Neuronal stem cell (in vitro differentiated cells): ENCODE data around the gene PKD1L1.

Experiments
- DNase-seq: peaks from one replicate; pipeline ENCODE4 v3.0.0-alpha.2; 2013; ENCODE audit warnings: low spot score
- H2AFZ ChIP-seq: one replicate; pipeline ENCODE4 v1.6.1; 2013; ENCODE audit warnings: mild to moderate bottlenecking, low read length, inconsistent platforms
- H2AK5ac ChIP-seq: 2 replicates; pipeline ENCODE4 v1.6.1; 2013; ENCODE audit warnings: low read depth, mild to moderate bottlenecking, inconsistent platforms, low read length, moderate library complexity, mixed read lengths
- H2BK120ac ChIP-seq: 2 replicates; pipeline ENCODE4 v1.6.1; 2013; ENCODE audit warnings: low read depth, mild to moderate bottlenecking, inconsistent platforms, low read length, moderate library complexity, mixed read lengths
- H2BK12ac ChIP-seq: one replicate; pipeline ENCODE4 v1.6.1; 2013; ENCODE audit warnings: low read length, inconsistent platforms
- H2BK15ac ChIP-seq: 2 replicates; pipeline ENCODE4 v1.6.1; 2013; ENCODE audit warnings: mild to moderate bottlenecking, low read length, inconsistent platforms, mixed read lengths
- H2BK5ac ChIP-seq: one replicate; pipeline ENCODE4 v1.6.1; 2013; ENCODE audit warnings: inconsistent platforms, mild to moderate bottlenecking, low read length, moderate library complexity
- H3K14ac ChIP-seq: one replicate; pipeline ENCODE4 v1.6.1; 2013; ENCODE audit warnings: low read length, inconsistent platforms
- H3K18ac ChIP-seq: 2 replicates; pipeline ENCODE4 v1.6.1; 2013; ENCODE audit warnings: low read length, inconsistent platforms
- H3K23ac ChIP-seq: 2 replicates; pipeline ENCODE4 v1.6.1; 2013; ENCODE audit warnings: low read depth, mild to moderate bottlenecking, mixed read lengths, low read length, inconsistent platforms; ENCODE audit not compliant: poor library complexity
- H3K27ac ChIP-seq: replicated peaks from 3 replicates; pipeline ENCODE4 v1.5.1; 2013; ENCODE audit warnings: low read length, inconsistent platforms
- H3K27me3 ChIP-seq, 3 experiments: 2 replicates each; pipeline ENCODE4 v1.6.1; 2013; ENCODE audit warnings: low read length in 3 of 3, mild to moderate bottlenecking in 2 of 3, inconsistent platforms in 1 of 3, low read depth in 1 of 3, mixed read lengths in 1 of 3, moderate library complexity in 1 of 3; ENCODE audit not compliant: control insufficient read depth in 3 of 3, insufficient read depth in 3 of 3
- H3K36me3 ChIP-seq, 2 donors: replicated peaks in 1 of 2; 2 replicates each; pipeline ENCODE4 v1.6.1; 2013; ENCODE audit warnings: low read length in 2 of 2; ENCODE audit not compliant: control insufficient read depth in 2 of 2, insufficient read depth in 2 of 2
- H3K4ac ChIP-seq: 2 replicates; pipeline ENCODE4 v1.6.1; 2013; ENCODE audit warnings: inconsistent platforms, mild to moderate bottlenecking, low read length, moderate library complexity
- H3K4me1 ChIP-seq, 2 donors: 1 replicate in 1 of 2; 2 replicates in 1 of 2; pipeline ENCODE4 v1.6.1; 2013; ENCODE audit warnings: low read length in 2 of 2, low read depth in 1 of 2; ENCODE audit not compliant: control insufficient read depth in 2 of 2, insufficient read depth in 1 of 2
- H3K4me2 ChIP-seq: one replicate; pipeline ENCODE4 v1.6.1; 2013; ENCODE audit warnings: mild to moderate bottlenecking, low read length, inconsistent platforms; ENCODE audit not compliant: insufficient read depth, poor library complexity, severe bottlenecking
- H3K4me3 ChIP-seq, 2 donors: 2 replicates each; pipeline ENCODE4 v1.5.1; 2013; ENCODE audit warnings: low read length in 2 of 2, mild to moderate bottlenecking in 2 of 2, inconsistent platforms in 1 of 2, moderate library complexity in 1 of 2
- H3K79me1 ChIP-seq: one replicate; pipeline ENCODE4 v1.6.1; 2013; ENCODE audit warnings: low read depth, mild to moderate bottlenecking, inconsistent platforms, low read length, moderate library complexity
- H3K9ac ChIP-seq: one replicate; pipeline ENCODE4 v1.6.1; 2013; ENCODE audit warnings: mild to moderate bottlenecking, low read depth, low read length, inconsistent platforms; ENCODE audit not compliant: poor library complexity
- H3K9me3 ChIP-seq, 2 donors: replicated peaks in 1 of 2; 2 replicates each; pipeline versions ENCODE3 to v1.6.1; 2013; ENCODE audit warnings: low read length in 2 of 2, mild to moderate bottlenecking in 2 of 2, inconsistent platforms in 1 of 2, low read depth in 1 of 2, mixed read lengths in 1 of 2, moderate library complexity in 1 of 2; ENCODE audit not compliant: control insufficient read depth in 2 of 2, insufficient read depth in 1 of 2
- H4K8ac ChIP-seq: one replicate; pipeline ENCODE4 v1.6.1; 2013; ENCODE audit warnings: low read depth, mild to moderate bottlenecking, inconsistent platforms, low read length, moderate library complexity
- H4K91ac ChIP-seq: one replicate; pipeline ENCODE4 v1.6.1; 2013; ENCODE audit warnings: low read length, low read depth, mild to moderate bottlenecking, inconsistent platforms; ENCODE audit not compliant: poor library complexity
- WGBS, 2 donors: extraction: QIAGEN DNeasy Blood & Tissue Kit; methylation state at CpG; one replicate each; pipeline ENCODE4 v1.1.7; 2013; ENCODE audit warnings: missing lambda C conversion rate in 2 of 2, mixed read lengths in 1 of 2; ENCODE audit not compliant: insufficient read length in 2 of 2, insufficient replicate concordance in 1 of 2; ENCODE audit errors: extremely low coverage in 2 of 2; 5-methylcytosine and 5-hydroxymethylcytosine counted together

PKD1L1 gene

GRCh38 chr7:47893721-47894365 is 54.4 kb downstream of the PKD1L1 start:
- no peak for DNase-seq

GRCh38 chr7:47893238-47893637 is 55.0 kb downstream of the PKD1L1 start:
- Histone ChIP-seq H2BK12ac (no peak overlapping the region), H4K8ac (no peak overlapping the region), H3K79me1 (no peaks in the 10 kb centered on the region), H3K18ac (peak overlapping the region; percentile 48), H3K23ac (no peak overlapping the region), H2BK15ac (no peak overlapping the region), H3K27me3 (peaks cover 0 to 58% (median 0%) of the 10 kb centered on the region in 3 experiments), H2AK5ac (no peak overlapping the region), H2BK120ac (no peak overlapping the region), H2BK5ac (no peak overlapping the region), H3K4ac (no peak overlapping the region), H3K14ac (no peak overlapping the region), H3K9ac (no peak overlapping the region), H4K91ac (no peak overlapping the region), H3K4me3 (no peak overlapping the region), H3K27ac (no peak overlapping the region), H3K36me3 (no peaks in the 10 kb centered on the region), H3K9me3 (no peaks in the 10 kb centered on the region), H2AFZ (no peak overlapping the region), H3K4me1 (peaks cover 0 to 7% of the 10 kb centered on the region in 2 donors), H3K4me2 (no peak overlapping the region)
- WGBS, 2 donors = no CpG with 5 or more reads among the region's 10 CpGs
- DNase-seq = no peak

More at GRCh38 chr7:47893721-47894365, 54.4 kb downstream of the PKD1L1 start:
- H3K4ac ChIP-seq = no peak overlapping the region
- no peak overlapping the region for H3K23ac ChIP-seq
- no peaks in the 10 kb centered on the region for H3K36me3 ChIP-seq
- no peak overlapping the region for H2AFZ ChIP-seq
- H2BK12ac ChIP-seq = no peak overlapping the region
- H3K4me2 ChIP-seq = no peak overlapping the region
- H2AK5ac ChIP-seq = no peak overlapping the region
- no peak overlapping the region for H2BK5ac ChIP-seq
- peak overlapping the region; percentile 42 for H3K18ac ChIP-seq
- H3K4me3 ChIP-seq = no peak overlapping the region
- H2BK120ac ChIP-seq = no peak overlapping the region
- H4K91ac ChIP-seq = no peak overlapping the region
- H3K27ac ChIP-seq = no peak overlapping the region
- peaks cover 0 to 7% of the 10 kb centered on the region in 2 donors for H3K4me1 ChIP-seq
- no CpG with 5 or more reads among the region's 15 CpGs for WGBS, 2 donors
- H3K9me3 ChIP-seq = no peaks in the 10 kb centered on the region
- peaks cover 0 to 58% (median 0%) of the 10 kb centered on the region in 3 experiments for H3K27me3 ChIP-seq
- no peak overlapping the region for H3K14ac ChIP-seq
- H2BK15ac ChIP-seq = no peak overlapping the region
- no peak overlapping the region for H4K8ac ChIP-seq
- H3K79me1 ChIP-seq = no peaks in the 10 kb centered on the region
- H3K9ac ChIP-seq = no peak overlapping the region

- H3K4ac ChIP-seq = no peak overlapping the region
- peak overlapping the region; percentile 4 for H3K23ac ChIP-seq
- no peaks in the 10 kb centered on the region for H3K36me3 ChIP-seq
- H2AK5ac ChIP-seq = no peak overlapping the region
- no peak overlapping the region for H2AFZ ChIP-seq
- H3K27me3 ChIP-seq = peaks cover 0 to 56% (median 0%) of the 10 kb centered on the region in 3 experiments
- no peaks in the 10 kb centered on the region for H3K9me3 ChIP-seq
- WGBS, 2 donors = no CpG with 5 or more reads among the region's 9 CpGs
- no peak overlapping the region for H2BK120ac ChIP-seq
- no peaks in the 10 kb centered on the region for H3K79me1 ChIP-seq
- no peak overlapping the region for H3K27ac ChIP-seq
- H3K18ac ChIP-seq = no peak overlapping the region
- no peak overlapping the region for H4K91ac ChIP-seq
- H4K8ac ChIP-seq = no peak overlapping the region
- no peak for DNase-seq
- no peak overlapping the region for H2BK15ac ChIP-seq
- H2BK5ac ChIP-seq = no peak overlapping the region
- no peak overlapping the region for H3K14ac ChIP-seq
- no peak overlapping the region for H3K4me2 ChIP-seq
- no peak overlapping the region for H3K4me3 ChIP-seq
- no peak overlapping the region for H2BK12ac ChIP-seq
- H3K4me1 ChIP-seq = peaks cover 0 to 1% of the 10 kb centered on the region in 2 donors
- H3K9ac ChIP-seq = no peak overlapping the region
Observed at GRCh38 chr7:47890606-47891005, 57.7 kb downstream of the PKD1L1 start.

- no peak for DNase-seq
- H4K8ac ChIP-seq = no peak overlapping the region
- H4K91ac ChIP-seq = no peak overlapping the region
- H3K27ac ChIP-seq = no peak overlapping the region
- H3K14ac ChIP-seq = no peak overlapping the region
- H3K23ac ChIP-seq = no peak overlapping the region
- no peak overlapping the region for H3K4ac ChIP-seq
- no peak overlapping the region for H2AFZ ChIP-seq
- H3K36me3 ChIP-seq = no peaks in the 10 kb centered on the region
- H2BK5ac ChIP-seq = no peak overlapping the region
- H3K27me3 ChIP-seq = peaks cover 0 to 58% (median 0%) of the 10 kb centered on the region in 3 experiments
- no peak overlapping the region for H3K9ac ChIP-seq
- H3K9me3 ChIP-seq = no peaks in the 10 kb centered on the region
- H3K18ac ChIP-seq = no peak overlapping the region
- WGBS, 2 donors = no CpG with 5 or more reads among the region's 8 CpGs
- H3K4me2 ChIP-seq = no peak overlapping the region
- no peaks in the 10 kb centered on the region for H3K79me1 ChIP-seq
- peaks cover 0 to 1% of the 10 kb centered on the region in 2 donors for H3K4me1 ChIP-seq
- H2AK5ac ChIP-seq = no peak overlapping the region
- H2BK15ac ChIP-seq = no peak overlapping the region
- H3K4me3 ChIP-seq = no peak overlapping the region
- H2BK12ac ChIP-seq = no peak overlapping the region
- H2BK120ac ChIP-seq = no peak overlapping the region
Observed at GRCh38 chr7:47890125-47890524, 58.1 kb downstream of the PKD1L1 start.
